Gastroesophageal sphincter (tissue), 3 donors: Measurements from ENCODE around the gene TET2.

ENCODE experiments used
- CTCF ChIP-seq, 4 experiments: fragments of 200-600 bp in 2 of 4; fragments of 450-650 bp in 2 of 4; sonication (generic) in 1 of 4; IDR thresholded peaks; one replicate each; pipeline ENCODE4 v1.5.1; 2017 to 2019; ENCODE audit warnings: antibody characterized with exemption in 4 of 4, mild to moderate bottlenecking in 2 of 4, moderate library complexity in 2 of 4
- POLR2A ChIP-seq, 2 donors: fragments of 450-650 bp; IDR thresholded peaks; one replicate each; pipeline ENCODE4 v1.6.1; 2017; ENCODE audit warnings: antibody characterized with exemption in 2 of 2, mild to moderate bottlenecking in 2 of 2, moderate library complexity in 1 of 2
- POLR2AphosphoS5 ChIP-seq: sonication (generic); formaldehyde crosslinking; IDR thresholded peaks from one replicate; pipeline ENCODE4 v1.6.1; 2017; ENCODE audit warnings: antibody characterized with exemption

- TF ChIP-seq CTCF (IDR thresholded peaks at IDR 0.05) = no peak
- TF ChIP-seq POLR2AphosphoS5 = no peak
- no peak for TF ChIP-seq POLR2A (IDR thresholded peaks at IDR 0.05)
These were observed 134.4 kb downstream of the TET2 start for GRCh38 chr4:105281124-105281415.
